Measurements from ENCODE around the gene GPR37L1.

Gene GPR37L1

DNA sequence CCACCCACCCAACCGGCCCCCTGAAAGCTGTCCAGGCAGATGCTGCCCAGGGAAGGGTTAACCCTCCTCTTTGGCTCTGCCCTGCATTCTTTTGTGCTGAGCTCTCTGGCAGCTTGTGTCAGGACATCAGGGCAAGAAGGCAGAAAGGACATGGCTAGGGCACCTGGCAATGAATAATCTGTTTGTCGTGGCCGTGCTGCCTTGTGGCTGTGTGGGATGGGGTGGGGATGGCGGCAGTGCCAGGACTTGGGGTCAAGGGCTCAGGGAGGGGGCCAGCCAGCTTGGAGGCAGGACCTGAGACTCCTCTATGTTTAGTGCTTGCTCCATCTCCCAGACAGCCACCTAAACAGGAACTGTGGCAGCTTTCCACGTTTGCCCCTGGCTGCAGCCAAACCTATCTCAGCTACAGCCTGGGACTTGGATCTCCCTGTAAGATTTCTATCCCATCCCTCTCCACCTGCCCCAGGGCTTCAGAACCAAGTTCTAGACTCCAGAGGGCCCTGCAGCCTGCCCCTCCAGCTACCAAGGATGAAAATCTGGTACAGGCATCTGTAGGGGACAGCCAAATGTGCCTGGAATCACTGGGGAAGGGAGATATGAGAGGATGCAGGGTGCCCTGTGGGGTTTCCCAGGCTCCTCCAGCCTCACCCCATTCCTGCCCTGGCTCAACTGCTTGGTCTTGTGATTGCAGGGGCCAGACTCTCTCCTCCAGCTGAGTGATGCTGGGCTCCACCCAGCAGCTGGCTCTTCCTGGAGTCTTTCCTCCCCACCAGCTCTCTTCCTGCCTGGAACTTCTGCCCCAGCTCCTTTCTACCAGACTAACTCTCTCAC lies 9.6 kb upstream of the GPR37L1 start:
- DNase-seq = no peak
- Histone ChIP-seq H3K9me3 (no peaks in the 10 kb centered on the region), H3K27me3 (no peaks in the 10 kb centered on the region), H3K36me3 (no peaks in the 10 kb centered on the region), H3K27ac (peak overlapping the region; percentile 22 to 40), H3K4me3 (no peak overlapping the region), H3K4me1 (peaks cover 0 to 18% (median 8%) of the 10 kb centered on the region in 4 donors)
- intact Hi-C loops (cut with DNase I; ENCODE audit: low total_unique reads) = no loop called here
- TF ChIP-seq, protein P1, sequence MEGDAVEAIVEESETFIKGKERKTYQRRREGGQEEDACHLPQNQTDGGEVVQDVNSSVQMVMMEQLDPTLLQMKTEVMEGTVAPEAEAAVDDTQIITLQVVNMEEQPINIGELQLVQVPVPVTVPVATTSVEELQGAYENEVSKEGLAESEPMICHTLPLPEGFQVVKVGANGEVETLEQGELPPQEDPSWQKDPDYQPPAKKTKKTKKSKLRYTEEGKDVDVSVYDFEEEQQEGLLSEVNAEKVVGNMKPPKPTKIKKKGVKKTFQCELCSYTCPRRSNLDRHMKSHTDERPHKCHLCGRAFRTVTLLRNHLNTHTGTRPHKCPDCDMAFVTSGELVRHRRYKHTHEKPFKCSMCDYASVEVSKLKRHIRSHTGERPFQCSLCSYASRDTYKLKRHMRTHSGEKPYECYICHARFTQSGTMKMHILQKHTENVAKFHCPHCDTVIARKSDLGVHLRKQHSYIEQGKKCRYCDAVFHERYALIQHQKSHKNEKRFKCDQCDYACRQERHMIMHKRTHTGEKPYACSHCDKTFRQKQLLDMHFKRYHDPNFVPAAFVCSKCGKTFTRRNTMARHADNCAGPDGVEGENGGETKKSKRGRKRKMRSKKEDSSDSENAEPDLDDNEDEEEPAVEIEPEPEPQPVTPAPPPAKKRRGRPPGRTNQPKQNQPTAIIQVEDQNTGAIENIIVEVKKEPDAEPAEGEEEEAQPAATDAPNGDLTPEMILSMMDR (IDR thresholded peaks at IDR 0.05) = no peak

GRCh38 chr1:202113690-202114300 lies 8.9 kb upstream of the GPR37L1 start:
- H3K4me3 ChIP-seq = no peak overlapping the region
- no peaks in the 10 kb centered on the region for H3K36me3 ChIP-seq
- H3K27ac ChIP-seq = peak overlapping the region in 1 of 2 donors; percentile 40
- intact Hi-C loops (cut with DNase I; ENCODE audit: low total_unique reads) = no loop called here
- TF ChIP-seq, protein P1 (IDR thresholded peaks at IDR 0.05) = no peak
- H3K9me3 ChIP-seq = no peaks in the 10 kb centered on the region
- no peaks in the 10 kb centered on the region for H3K27me3 ChIP-seq
- no peak for DNase-seq
- H3K4me1 ChIP-seq = peaks cover 0 to 17% (median 8%) of the 10 kb centered on the region in 4 donors

DNA sequence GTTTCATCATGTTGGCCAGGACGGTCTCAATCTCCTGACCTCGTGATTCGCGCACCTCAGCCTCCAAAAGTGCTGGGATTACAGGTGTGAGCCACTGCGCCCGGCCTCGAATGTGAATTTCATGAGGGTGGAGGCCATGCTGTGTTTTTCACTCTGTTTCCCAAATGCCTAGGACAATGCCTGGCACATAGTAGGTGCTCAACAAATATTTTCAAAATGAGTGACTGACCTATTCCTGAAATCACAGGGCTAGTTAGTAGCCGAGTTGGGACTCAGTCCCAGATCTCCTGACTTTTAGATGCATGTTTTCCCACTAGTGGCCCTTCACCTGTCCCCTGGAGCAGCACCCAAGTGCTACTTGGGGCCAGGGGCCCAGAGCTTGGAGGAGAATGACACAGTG lies 6.4 kb upstream of the GPR37L1 start:
- Histone ChIP-seq H3K9me3 (no peaks in the 10 kb centered on the region), H3K4me3 (no peak overlapping the region), H3K27me3 (peaks cover 0 to 7% of the 10 kb centered on the region in 2 donors), H3K4me1 (peaks cover 0 to 20% (median 8%) of the 10 kb centered on the region in 4 donors), H3K36me3 (no peaks in the 10 kb centered on the region), H3K27ac (no peak overlapping the region)
- intact Hi-C loops (cut with DNase I; ENCODE audit: low total_unique reads) = loop anchor here (5.0 kb wide), 1 partner anchor 104 kb away; the partner anchor contains the start of gene ELF3
- TF ChIP-seq, protein P1 (IDR thresholded peaks at IDR 0.05) = no peak
- no peak for DNase-seq

DNA sequence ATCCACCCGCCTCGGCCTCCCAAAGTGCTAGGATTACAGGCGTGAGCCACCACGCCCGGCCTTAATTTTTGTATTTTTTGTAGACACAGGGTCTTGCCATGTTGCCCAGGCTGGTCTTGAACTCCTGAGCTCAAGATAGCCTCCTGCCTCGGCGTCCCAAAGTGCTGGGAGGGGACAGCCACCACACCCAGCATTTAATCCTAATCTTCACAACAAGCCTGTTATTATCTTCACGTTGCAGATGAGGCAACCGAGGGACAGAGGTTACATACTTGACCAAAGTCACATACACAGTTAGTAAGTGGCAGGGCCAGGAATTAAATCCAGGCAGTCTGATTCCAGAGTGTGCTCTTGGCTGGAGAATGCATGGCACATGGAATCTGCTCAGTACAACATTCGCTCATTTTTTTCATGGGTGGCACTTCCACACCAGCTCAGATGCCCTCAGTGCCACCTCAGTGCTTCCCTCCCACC lies 4.8 kb upstream of the GPR37L1 start:
- intact Hi-C loops (cut with DNase I; ENCODE audit: low total_unique reads) = loop anchor here (5.0 kb wide), 1 partner anchor 106 kb away; the partner anchor contains the start of gene ELF3
- TF ChIP-seq, protein P1 (IDR thresholded peaks at IDR 0.05) = no peak
- Histone ChIP-seq H3K27ac (no peak overlapping the region), H3K4me3 (no peak overlapping the region), H3K27me3 (peaks cover 0 to 7% of the 10 kb centered on the region in 2 donors), H3K4me1 (peaks cover 0 to 22% (median 6%) of the 10 kb centered on the region in 4 donors), H3K36me3 (no peaks in the 10 kb centered on the region), H3K9me3 (no peaks in the 10 kb centered on the region)
- DNase-seq = no peak

- Histone ChIP-seq H3K27ac (no peak overlapping the region), H3K36me3 (no peaks in the 10 kb centered on the region)
- intact Hi-C loops (cut with DNase I; ENCODE audit: low total_unique reads) = no loop called here
These were observed 1.7 kb upstream of the GPR37L1 start for GRCh38 chr1:202121006-202121405.

More at GRCh38 chr1:202121006-202121405, 1.7 kb upstream of the GPR37L1 start:
- no peak for DNase-seq
- Histone ChIP-seq H3K27me3 (peaks cover 0 to 7% of the 10 kb centered on the region in 2 donors), H3K9me3 (no peaks in the 10 kb centered on the region), H3K4me3 (no peak overlapping the region), H3K4me1 (peaks cover 0 to 14% (median 0%) of the 10 kb centered on the region in 4 donors)
- TF ChIP-seq, protein P1 (IDR thresholded peaks at IDR 0.05) = no peak
